Measurements from ENCODE around the gene NPR1. TPM values are rescaled to one million over a fixed set of nuclear protein-coding genes. Genes with fewer than 3 reads are reported as not detected.

Gene NPR1
- total RNA-seq, 4 donors from 2014 or later = 3.0 to 7.1 (median 4.5) TPM

DNA sequence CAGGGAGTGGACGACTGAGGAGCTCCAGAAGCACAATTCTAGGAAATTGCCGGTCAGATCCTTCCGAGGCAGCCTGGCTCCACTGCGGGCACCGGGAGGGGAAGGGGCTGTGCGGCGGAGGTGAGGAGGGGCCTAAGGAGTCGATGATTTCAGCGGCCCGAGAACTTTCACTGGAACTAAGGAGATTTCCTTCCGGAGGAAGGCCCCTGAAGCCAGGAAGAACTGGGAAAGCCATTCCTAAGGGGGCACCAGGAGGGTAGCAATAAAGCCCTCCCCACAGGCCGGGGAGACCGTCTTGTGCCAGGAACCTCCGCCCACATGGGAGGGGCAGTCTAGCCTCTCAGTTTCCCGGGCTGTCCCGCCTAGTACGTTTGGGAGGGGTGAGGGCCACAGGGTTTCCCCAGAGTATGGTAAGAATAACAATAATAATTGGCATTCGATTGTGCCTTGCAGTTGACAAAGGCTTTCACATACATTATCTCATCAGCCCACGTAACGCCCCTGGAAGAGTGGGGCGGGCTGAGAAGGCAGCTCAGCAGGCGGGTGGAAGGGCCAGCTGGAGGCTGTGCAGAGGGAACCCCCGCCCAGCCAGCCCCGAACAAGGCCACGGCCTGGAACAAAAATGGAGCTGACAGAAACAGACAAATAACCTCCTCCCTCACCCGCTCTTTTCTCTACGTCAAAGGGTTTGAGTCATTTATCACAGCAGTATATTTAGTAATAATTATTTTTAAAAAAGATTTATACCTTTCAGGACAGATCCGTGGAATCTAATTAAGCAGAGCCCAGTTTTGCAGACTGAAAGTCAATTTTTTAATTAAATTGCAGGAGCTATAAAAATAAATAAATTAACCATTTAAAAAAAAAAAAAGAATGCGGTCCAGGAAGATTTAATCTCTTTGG, 19.8 kb downstream of the NPR1 start:
- ATAC-seq = peak; percentile 45 to 57
- in situ Hi-C loops (cut with MboI; ENCODE audit: low sequenced_read_pairs in 4 of 4) (loop anchor here in 1 of 4 donors (25.0 kb wide), 1 partner anchor 289 kb away; the partner anchor contains the start of genes JTB, RAB13 and RPS27), intact Hi-C loops (cut with DNase I; ENCODE audit: low total_unique reads) (no loop called here)
- H3K27me3 ChIP-seq = no peaks in the 10 kb centered on the region
- TF ChIP-seq, protein P1, sequence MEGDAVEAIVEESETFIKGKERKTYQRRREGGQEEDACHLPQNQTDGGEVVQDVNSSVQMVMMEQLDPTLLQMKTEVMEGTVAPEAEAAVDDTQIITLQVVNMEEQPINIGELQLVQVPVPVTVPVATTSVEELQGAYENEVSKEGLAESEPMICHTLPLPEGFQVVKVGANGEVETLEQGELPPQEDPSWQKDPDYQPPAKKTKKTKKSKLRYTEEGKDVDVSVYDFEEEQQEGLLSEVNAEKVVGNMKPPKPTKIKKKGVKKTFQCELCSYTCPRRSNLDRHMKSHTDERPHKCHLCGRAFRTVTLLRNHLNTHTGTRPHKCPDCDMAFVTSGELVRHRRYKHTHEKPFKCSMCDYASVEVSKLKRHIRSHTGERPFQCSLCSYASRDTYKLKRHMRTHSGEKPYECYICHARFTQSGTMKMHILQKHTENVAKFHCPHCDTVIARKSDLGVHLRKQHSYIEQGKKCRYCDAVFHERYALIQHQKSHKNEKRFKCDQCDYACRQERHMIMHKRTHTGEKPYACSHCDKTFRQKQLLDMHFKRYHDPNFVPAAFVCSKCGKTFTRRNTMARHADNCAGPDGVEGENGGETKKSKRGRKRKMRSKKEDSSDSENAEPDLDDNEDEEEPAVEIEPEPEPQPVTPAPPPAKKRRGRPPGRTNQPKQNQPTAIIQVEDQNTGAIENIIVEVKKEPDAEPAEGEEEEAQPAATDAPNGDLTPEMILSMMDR (IDR thresholded peaks at IDR 0.05 in 4 of 5, conservative IDR thresholded peaks at IDR 0.05 in 1 of 5) = no peak
- no peak for TF ChIP-seq POLR2A (IDR thresholded peaks at IDR 0.05)
- H3K4me3 ChIP-seq = peak overlapping the region in 1 of 4 donors; percentile 1
- peak overlapping the region; percentile 63 to 79 (median 69) for H3K27ac ChIP-seq
- DNase-seq = peak in 1 of 2 donors; percentile 25
- H3K4me1 ChIP-seq = peaks cover 0 to 4% of the 10 kb centered on the region in 2 donors
- H3K9me3 ChIP-seq = no peaks in the 10 kb centered on the region
- no peaks in the 10 kb centered on the region for H3K36me3 ChIP-seq

- peak; percentile 34 to 43 for ATAC-seq
- TF ChIP-seq, protein P1 (IDR thresholded peaks at IDR 0.05 in 4 of 5, conservative IDR thresholded peaks at IDR 0.05 in 1 of 5) = no peak
- TF ChIP-seq POLR2A (IDR thresholded peaks at IDR 0.05) = no peak
- in situ Hi-C loops (cut with MboI; ENCODE audit: low sequenced_read_pairs in 4 of 4) (loop anchor here in 1 of 4 donors (25.0 kb wide), 1 partner anchor 288 kb away; the partner anchor contains the start of genes JTB, RAB13 and RPS27), intact Hi-C loops (cut with DNase I; ENCODE audit: low total_unique reads) (no loop called here)
- peaks cover 0 to 4% of the 10 kb centered on the region in 2 donors for H3K4me1 ChIP-seq
- no peak for DNase-seq
- no peaks in the 10 kb centered on the region for H3K9me3 ChIP-seq
- no peaks in the 10 kb centered on the region for H3K36me3 ChIP-seq
- no peaks in the 10 kb centered on the region for H3K27me3 ChIP-seq
- no peak overlapping the region for H3K4me3 ChIP-seq
- H3K27ac ChIP-seq = peak overlapping the region; percentile 59 to 79 (median 69)
These were observed 20.6 kb downstream of the NPR1 start for GRCh38 chr1:153698923-153699714.

DNA sequence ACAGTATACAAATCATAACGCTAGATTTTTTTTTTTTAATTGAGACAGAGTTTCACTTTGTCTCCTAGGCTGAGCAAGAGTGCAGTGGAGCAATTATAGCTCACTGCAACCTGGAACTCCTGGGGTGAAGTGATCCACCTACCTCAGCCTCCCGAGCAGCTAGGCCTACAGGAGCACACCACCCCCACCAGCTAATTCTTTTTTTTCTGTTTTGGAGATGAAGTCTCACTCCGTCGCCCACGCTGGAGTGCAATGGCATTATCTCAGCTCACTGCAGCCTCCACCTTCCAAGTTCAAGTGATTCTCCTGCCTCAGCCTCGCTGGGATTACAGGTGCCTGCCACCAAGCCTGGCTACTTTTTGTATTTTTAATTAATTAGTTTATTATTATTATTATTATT, 21.3 kb downstream of the NPR1 start:
- ATAC-seq (no peak), DNase-seq (no peak)
- no peak overlapping the region for H3K27ac ChIP-seq
- in situ Hi-C loops (cut with MboI; ENCODE audit: low sequenced_read_pairs in 4 of 4) (loop anchor here in 1 of 4 donors (25.0 kb wide), 1 partner anchor 288 kb away; the partner anchor contains the start of genes JTB, RAB13 and RPS27), intact Hi-C loops (cut with DNase I; ENCODE audit: low total_unique reads) (no loop called here)
- TF ChIP-seq POLR2A (IDR thresholded peaks at IDR 0.05) = no peak
- TF ChIP-seq, protein P1 (IDR thresholded peaks at IDR 0.05 in 4 of 5, conservative IDR thresholded peaks at IDR 0.05 in 1 of 5) = no peak
- peaks cover 0 to 4% of the 10 kb centered on the region in 2 donors for H3K4me1 ChIP-seq
- H3K4me3 ChIP-seq = no peak overlapping the region
- no peaks in the 10 kb centered on the region for H3K36me3 ChIP-seq
- H3K9me3 ChIP-seq = no peaks in the 10 kb centered on the region
- no peaks in the 10 kb centered on the region for H3K27me3 ChIP-seq

- Histone ChIP-seq H3K27me3 (no peaks in the 10 kb centered on the region), H3K4me1 (no peaks in the 10 kb centered on the region), H3K36me3 (no peaks in the 10 kb centered on the region), H3K9me3 (no peaks in the 10 kb centered on the region), H3K4me3 (no peak overlapping the region), H3K27ac (no peak overlapping the region)
- intact Hi-C loops (cut with DNase I; ENCODE audit: low total_unique reads) (no loop called here), in situ Hi-C loops (cut with MboI; ENCODE audit: low sequenced_read_pairs in 4 of 4) (no loop called here)
- TF ChIP-seq, protein P1 (IDR thresholded peaks at IDR 0.05 in 4 of 5, conservative IDR thresholded peaks at IDR 0.05 in 1 of 5) = no peak
- TF ChIP-seq POLR2A (IDR thresholded peaks at IDR 0.05) = no peak
- ATAC-seq = no peak
- no peak for DNase-seq
These were observed 27.0 kb downstream of the NPR1 start for GRCh38 chr1:153705484-153705883.

All from gastrocnemius medialis (tissue), 4 donors.